NCI-H2029 (cell line): ENCODE measurements around the gene SMOC2.
"Not testable (repeated sequence)": the region's sequence is repeated elsewhere in the genome, so short reads cannot be mapped to it uniquely, and the experiment has no call there.

Experiments used
- DNase-seq: peaks from one replicate; lab custom pipeline; 2025; lab: John Stamatoyannopoulos, UW

The SMOC2 gene

DNA sequence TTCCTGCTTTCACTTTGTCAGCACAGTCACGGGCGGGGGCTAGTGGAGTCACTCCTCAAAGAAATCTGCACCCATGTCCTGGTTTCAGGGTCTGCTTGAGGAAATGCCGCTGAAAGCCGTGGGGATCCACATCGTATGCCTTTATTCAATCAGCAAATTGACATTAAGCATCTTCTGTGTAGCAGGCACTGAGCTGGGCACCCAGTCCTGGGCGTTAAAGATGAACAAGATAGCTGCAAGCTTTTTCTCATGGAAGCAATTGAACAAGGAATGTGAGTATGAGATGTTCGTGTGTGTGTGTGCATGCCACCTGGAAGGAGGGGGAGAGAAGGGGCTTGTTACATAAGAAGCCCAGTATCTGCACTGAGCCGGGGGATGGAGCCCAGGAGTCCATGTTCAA is 243.9 kb downstream of the SMOC2 start:
- DNase-seq = no peak

DNA sequence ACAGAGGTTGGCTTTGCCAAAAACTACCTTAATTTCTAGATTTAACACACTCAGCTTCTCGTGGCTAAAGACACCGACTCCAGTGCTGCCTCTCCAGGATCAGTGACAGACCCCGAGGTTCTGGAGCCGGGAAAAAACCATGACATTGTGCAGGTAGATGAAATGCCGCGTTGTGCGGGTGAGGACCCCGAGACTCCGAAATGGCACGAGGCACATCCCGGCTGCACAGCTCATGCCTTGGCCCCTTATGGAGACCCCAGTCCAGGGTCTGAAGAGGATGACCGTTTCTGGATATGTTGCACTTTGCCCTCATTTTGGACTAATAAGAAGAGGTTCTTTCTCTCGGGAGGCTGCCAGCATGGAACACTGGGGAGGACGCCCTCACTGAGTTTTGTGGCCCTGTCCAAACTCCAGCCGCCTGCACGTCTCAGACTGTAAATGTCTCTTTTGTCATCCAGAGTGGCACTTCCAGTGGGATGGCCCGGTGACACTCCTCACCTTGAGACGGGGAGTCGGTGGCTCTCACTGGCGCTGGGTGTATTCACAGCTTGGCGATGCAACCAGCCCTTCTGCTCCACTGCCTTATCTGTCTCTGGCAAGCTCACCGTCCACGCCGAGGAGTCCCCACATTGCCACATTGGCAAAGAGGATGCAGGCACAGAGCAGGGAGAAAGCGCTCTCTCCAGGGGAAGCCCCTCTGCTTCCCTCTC is 245.2 kb downstream of the SMOC2 start:
- no peak for DNase-seq

DNA sequence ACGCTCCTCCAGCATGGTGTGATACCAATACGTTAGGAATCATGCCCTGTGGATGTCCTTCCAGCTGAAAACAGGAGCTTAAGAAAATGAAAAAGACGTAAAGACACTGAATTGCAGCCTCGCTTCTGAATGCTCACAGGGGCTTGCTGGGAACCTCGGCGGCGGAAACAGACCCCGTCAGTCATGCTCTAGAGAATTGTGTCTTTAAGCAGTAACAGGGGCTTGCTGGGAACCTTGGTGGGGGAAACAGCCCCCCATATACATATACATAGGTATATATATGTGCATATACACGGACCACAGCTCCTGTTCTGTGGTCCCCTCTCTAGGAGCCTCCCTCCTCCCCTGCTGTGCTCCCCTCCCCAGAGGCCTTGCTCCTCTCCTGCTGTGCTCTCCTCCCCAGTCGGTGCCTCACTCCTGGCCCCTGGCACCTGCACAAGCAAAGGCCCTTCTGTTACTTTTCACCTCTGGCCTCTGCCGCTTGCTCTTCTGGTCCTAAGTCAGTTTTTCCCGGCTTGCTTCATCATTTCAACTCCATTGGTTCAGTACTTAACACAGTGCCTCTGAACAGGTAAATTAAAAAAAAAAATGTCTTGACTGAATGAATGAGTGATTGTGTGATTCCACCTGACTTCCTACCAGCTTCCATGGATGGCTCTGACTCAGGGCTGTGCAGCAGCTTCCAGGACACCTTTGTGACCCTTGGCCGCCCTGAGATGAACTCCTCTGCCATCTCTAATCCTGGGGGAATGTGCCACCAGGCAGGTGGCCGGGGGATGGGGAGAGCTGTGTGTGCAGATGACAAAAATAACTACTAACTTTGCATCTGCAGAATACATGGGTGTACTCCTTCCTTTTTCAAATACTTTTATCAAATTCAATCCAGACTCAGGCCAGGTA is 246.1 kb downstream of the SMOC2 start:
- DNase-seq = no peak

DNA sequence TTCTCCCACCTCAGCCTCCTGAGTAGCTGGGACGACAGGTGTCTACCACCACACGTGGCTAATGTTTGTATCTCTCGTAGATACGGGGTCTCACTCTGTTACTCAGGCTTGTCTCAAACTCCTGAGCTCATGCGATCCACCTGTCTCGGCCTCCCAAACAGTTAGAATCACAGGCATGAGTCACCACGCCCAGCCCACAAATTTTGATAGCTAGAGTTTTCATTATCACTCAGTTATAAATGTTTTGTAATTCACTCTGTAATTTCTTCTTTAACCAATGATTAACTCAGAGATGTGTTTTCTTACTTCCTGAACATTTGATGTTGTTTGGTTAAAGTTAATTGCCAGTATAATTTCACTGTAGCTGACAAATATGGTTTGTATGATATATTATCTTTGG is 249.3 kb downstream of the SMOC2 start:
- DNase-seq = no peak

DNA sequence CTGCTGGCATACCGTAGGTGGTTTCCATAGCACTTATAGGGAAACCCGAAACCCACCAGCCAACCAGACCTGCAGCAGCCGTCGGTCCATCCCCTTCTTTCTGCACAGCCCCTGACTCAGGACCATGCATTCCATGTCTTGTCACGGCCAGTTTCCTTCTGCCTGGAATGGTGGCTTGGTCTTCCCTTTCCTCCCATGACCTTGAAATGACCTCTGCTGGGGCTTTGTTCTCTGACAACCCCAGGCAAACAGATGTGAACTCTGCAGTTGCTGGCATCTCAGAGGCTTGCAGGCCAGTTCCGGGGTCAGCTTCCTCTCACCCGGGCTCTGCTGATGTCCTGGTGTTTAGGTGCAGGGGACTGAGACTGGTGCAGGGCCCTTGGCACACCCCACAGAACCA is 250.8 kb downstream of the SMOC2 start:
- no peak for DNase-seq

DNA sequence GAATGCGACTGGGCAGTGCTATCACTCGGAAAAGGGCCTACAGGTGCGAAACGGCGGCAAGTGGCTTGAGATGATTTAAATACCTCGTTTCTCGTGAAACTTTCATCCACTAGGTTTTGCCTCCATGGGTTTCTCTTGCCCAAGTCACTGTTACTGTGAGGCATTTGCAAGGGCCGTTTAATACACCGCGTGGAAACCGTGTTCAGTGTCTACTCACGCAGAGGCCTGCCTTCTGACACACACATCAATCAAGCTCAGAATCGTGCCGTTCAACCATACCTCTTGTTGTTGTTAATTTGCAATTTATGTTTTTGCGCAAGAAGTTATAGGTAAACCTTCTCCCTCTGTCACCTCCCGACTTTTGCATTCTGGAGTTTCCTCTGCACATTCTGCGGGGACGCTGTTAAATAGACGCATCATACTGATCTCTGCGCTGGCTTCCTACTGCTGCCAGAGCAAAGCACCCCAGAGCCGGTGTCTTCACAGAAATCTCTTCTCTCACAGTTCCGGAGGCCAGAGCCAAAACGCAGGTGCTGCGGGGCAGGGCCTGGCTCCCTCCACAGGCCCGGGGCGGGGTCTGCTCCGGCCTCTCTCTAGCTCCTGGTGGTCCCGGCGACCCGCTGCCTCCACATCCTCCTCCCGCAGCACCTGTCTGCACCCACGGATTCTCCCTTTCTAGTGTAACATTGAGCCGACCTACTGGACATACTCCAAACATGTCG is 251.4 kb downstream of the SMOC2 start:
- no peak for DNase-seq

DNA sequence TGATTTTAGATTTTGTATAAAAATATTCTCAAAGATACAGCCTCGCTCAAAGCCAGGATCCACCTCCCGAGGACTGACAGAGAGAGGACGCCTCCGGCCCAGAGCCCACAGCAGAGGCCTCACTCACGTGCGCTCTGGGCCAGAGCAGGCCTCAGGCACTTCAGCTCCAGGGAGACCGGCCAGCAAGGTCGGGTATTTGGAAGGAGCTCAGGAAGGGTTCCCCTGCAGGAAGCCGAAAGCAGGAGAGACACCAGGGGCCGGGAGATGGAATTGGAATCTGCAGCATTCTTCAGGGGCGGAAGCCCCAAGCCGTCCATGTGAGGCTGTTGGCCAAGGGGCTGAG is 251.9 kb downstream of the SMOC2 start:
- DNase-seq = not testable (repeated sequence)

DNA sequence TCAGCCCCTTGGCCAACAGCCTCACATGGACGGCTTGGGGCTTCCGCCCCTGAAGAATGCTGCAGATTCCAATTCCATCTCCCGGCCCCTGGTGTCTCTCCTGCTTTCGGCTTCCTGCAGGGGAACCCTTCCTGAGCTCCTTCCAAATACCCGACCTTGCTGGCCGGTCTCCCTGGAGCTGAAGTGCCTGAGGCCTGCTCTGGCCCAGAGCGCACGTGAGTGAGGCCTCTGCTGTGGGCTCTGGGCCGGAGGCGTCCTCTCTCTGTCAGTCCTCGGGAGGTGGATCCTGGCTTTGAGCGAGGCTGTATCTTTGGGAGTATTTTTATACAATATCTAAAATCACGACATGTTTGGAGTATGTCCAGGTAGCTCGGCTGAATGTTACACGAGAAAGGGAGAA is 253.8 kb downstream of the SMOC2 start:
- not testable (repeated sequence) for DNase-seq

DNA sequence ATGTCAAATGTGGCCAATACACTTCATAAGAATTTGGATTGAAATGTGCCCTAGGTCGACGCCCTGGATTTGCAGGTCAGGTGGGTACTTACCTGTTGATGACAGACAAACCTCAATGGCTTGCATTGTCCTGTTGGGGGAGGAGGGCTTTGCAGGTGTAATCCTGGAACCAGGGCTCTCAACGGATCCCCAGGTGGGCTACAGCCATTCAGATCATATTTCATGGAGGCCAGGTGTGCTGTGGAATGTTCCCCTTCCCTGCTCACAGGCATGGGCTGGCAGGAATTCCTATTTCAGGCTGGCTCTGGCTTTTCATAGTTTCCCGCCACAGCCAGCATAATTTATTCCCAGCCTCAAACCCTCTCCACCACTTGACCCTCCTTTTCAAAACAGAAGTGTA is 254.7 kb downstream of the SMOC2 start:
- no peak for DNase-seq

DNA sequence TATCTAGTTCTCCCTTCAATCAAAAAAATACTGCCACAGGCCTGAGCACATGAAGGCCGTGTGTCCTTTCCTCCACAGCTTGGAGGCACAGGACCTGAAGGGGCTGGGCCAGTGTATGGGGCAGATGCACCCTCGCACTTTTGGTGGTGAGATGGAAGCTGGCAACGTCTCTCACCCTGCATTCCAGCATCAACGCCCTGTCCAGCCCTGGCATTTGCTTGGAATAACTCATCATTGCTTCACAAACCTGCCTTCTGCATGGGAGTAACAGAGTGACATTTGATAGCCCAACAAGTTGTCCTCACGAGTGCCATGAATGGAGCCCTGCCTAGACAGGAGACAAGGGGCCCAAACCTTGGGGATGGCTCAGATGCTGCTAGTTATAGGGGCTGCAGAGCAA is 257.9 kb downstream of the SMOC2 start:
- no peak for DNase-seq

DNA sequence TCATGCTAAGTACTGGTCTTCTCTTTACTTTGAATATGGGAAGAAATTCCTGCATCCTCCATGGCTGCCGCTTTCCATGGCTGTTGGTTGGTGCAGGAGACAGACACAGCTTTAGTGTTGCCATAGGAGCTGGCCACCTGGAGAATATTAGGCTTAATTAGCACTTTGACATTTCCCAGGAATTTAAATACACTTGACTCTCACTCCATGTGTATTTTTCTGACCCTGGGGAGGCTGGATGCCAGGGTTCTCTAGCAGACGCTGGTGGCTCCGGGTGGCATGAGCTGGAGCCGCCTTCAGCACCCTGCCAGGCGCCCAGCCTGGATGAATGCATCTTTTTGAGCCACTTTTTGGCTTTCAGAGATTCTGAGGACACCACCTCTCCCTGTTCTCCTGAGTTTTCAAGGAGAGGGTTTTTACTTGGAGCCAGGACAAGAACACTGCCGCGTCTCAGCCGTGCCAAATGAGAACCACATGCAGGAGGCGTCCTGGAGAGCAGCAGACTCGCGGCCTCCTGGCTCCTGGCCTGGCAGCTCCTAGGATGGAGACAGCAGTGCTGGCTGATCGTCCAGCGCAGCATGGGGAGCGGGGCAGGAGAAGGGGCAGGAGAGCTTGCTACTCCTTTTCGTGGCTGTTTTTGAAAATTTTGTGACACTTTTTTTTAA is 258.8 kb downstream of the SMOC2 start:
- DNase-seq = peak; percentile 31

DNA sequence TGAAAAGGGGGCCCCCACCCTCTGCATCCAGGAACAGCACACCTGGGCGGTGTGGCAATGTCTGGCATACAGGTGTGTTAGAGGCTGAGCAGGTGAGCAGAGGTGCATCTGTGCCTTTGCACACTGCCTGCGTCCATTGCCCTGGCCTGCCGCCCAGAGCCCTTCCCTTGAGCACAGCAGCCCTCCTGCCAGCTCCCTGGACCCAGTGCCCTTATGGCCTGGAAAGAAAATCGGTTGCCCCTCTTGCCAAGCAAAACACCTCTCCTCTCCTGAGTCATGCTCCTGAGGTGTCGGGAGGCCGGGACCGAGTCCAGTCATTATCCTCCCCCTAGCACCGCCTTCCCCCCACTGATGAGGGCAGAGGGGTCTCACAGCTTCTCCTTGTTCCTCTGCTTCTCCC is 259.9 kb downstream of the SMOC2 start:
- peak; percentile 53 for DNase-seq

DNA sequence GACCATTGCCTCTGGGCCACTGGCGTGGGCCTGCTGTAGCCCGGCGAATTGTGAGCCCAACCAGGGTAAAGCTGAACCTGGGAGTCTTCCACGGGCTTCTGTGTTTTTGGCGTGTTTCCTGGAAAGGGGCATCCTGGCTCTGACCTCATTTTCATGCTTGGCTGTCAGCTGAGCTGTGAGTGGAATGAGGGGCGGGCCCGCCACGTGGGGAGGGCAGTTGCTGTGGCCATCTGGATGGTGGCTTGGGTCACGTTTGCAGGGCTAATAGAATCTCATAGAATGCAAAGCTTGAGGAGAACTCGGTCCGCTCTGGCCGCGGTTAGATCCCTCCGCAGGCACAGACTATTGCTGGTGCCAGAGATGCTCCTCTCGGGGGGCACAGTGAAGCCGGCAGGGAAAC is 263.0 kb downstream of the SMOC2 start:
- no peak for DNase-seq

DNA sequence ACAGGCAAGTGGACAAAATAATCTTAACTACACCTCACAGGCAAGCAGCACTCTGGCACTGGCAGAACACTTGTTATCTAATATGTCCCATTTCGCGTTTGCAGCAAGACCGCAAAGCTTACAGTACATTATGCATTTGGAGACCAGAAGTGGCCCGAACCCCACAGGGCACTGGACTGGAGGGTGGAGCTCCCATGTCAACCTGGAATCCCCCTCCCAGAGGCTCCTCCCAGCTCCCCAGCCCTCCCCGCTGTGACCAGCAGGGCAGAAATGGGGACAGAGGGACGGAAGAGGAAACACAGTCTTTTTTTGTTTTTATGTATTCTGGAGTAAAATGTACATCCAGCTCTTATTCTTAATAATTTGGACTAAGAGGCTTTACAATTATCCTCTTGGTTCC is 263.7 kb downstream of the SMOC2 start:
- DNase-seq = no peak

DNA sequence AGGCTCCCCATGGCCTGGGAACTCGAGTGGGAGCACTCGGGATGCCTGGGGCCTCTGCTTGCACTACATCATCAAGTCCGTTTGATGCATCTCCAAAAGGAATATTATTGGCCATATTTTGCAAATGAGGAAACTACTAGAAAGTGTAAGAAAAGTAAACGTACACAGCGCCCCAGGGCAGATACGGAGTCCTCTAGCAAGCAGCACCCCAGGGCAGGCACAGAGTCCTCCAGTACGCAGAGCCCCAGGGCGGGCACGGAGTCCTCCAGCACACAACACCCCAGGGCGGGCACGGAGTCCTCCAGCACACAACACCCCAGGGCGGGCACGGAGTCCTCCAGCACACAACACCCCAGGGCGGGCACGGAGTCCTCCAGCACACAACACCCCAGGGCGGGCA is 264.3 kb downstream of the SMOC2 start:
- DNase-seq = not testable (repeated sequence)

DNA sequence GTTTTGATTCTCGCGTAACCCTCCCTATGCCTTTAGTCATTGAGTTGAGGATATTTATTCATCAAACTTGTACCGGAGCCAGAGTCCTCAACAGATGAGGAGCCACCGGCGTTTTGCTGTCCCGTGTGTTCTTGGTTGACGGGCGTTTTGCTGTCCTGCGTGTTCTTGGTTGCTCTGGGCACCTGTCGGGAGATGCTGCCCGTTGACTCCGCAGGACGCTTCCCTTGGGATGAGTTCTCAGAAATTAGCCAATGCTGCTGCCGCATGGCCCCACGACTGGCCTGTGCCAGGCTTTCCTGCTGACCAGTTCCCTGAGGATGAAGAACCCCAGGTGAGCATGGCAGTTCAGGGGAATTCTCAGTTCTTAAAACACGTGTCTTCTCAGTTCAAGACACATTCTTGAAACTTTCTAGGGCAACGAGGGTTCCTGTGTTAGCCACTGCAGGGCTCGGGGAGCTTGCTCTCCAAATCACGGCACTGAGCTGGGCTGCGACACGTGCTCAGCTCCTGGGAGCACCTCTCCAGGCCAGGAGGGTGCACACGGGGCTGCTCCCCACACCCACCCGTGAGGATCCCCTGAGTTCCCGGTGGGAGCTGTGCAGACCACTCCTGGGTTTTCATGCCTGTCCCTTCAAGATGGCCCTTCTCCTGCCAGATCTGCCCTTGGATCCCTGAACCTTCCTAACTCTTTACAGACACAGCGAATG is 265.6 kb downstream of the SMOC2 start:
- DNase-seq = no peak

DNA sequence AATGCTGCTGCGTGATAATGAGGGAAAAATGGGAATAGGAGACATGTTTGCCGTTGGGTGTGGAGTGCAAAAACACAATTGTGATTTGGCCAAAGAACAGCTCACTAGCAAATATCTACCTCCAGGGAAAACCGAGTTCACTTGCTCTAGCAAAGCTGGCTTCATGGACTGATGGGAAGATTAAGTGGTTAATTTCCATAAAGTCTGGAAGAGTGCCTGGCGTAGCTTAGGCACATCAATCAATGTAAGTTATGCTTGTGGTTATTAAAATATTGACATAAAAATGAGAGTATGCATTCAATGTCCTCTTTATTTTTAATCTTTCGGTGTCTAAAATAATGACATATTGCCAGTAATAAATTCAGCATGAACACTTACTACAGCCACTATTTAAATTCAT is 267.5 kb downstream of the SMOC2 start:
- no peak for DNase-seq

DNA sequence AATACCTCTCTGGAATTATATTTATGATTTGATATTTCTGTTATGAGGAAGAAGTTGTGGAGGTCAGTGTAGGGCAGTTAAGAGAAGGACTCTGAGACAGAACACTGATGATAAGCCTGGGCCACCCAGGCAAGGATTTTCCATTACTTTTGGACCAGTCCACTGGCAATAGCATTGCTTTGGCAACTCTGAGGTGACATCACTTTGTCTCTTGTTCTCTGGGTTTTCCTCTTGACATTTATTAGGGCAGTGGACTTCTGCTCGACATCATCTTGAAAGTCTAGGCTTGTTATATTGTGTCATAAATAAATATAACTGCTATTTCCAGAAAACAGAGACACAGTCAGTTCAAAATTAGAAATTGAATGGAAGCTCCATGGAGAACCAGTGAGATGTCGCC is 268.0 kb downstream of the SMOC2 start:
- DNase-seq = no peak

DNA sequence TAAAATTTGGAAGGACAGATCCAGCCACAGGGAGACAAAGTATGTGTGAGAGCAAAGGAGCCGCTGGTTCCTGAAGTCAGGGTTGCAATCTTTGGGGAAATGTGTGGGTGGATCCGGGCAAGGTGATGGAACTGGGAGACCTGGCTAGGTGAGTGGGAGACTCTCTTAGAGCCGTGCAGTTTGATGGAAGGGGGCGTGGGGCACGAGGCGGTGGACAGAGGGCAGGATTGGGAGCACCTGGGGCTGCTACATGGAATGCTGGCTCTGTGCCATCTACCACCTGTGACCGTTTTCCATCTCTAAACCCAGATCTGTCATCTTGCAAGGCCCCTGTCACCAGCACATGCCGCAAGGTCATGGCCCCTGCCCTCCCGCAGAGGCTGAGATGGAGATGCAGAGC is 268.4 kb downstream of the SMOC2 start:
- no peak for DNase-seq

DNA sequence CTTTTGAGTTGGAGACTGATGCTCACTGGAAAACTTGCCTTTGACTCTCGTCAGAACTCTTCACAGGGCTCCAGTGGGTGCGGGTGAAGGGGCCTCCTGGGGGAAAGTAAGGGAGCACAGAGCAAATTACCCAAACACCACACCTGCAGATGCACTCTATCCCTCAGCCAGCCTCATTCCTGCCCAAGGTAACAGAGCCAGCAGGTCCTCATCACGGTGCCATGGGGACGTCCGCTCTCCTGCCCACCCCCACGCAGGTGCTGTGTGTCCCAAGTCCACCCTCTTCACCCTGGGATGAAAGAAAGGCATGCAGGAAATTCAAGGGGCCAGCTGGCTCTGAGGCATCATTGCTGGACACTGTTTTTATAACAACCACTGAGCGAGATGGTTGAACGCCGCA is 269.0 kb downstream of the SMOC2 start:
- DNase-seq = no peak

DNA sequence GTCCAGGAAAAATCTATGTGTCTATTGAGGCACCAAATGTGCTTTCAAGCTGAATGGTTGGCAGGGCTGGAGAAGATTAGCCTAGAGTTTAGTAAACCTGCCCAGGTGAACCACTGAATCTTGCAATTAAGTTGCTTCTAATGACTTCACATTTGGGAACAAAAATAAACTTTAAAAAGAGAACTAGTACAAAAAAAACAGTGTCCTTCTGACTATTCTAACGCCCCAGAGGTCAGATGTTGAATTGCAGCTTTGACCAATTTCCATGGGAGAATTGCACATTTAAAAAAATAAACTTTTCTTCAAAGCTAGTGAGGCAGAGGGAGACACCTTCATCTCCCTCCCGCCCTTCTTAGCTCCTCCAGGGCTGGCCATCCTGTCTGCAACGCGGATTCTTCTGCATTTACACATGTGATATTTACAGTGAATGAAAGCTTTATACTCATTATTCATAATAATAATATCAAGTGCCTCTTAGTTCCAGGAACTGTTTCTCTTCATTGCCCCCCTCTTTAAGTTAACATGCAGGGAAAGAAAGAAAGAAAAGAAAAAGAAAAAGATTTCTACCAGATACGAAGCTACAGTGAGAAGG is 270.2 kb downstream of the SMOC2 start:
- no peak for DNase-seq
